HepG2 (cell line): ENCODE results near the gene TBC1D16. TPM values are rescaled to one million over a fixed set of nuclear protein-coding genes. Genes with fewer than 3 reads are reported as not detected.

Experiments used
- ATF7 ChIP-seq, 2 experiments: fragments of 450-650 bp in 1 of 2; sonication (generic) in 1 of 2; formaldehyde crosslinking in 1 of 2; IDR thresholded peaks; 2 replicates each; pipeline versions ENCODE4 v1.4.0 to v1.6.1; 2016 to 2020; ENCODE audit warnings: antibody characterized with exemption in 1 of 2, mild to moderate bottlenecking in 1 of 2, missing genetic modification reagents in 1 of 2
- CENPBD1 ChIP-seq: sonication (generic); formaldehyde crosslinking; IDR thresholded peaks from 2 replicates; pipeline ENCODE4 v1.8.0; 2022; ENCODE audit warnings: missing genetic modification reagents, low read depth, mild to moderate bottlenecking, borderline replicate concordance
- DZIP1 ChIP-seq: sonication (generic); formaldehyde crosslinking; IDR thresholded peaks from 2 replicates; pipeline ENCODE4 v1.5.0; 2020; ENCODE audit warnings: mild to moderate bottlenecking, missing genetic modification reagents
- KAT2B ChIP-seq: fragments of 150-350 bp; IDR thresholded peaks from 2 replicates; pipeline ENCODE4 v1.6.1; 2014; ENCODE audit warnings: low read depth, low read length, borderline replicate concordance
- MEF2D ChIP-seq: sonication (generic); formaldehyde crosslinking; IDR thresholded peaks from 2 replicates; pipeline ENCODE4 v1.5.1; 2020; ENCODE audit warnings: mild to moderate bottlenecking, missing genetic modification reagents
- SNAPC4 ChIP-seq: sonication (generic); formaldehyde crosslinking; IDR thresholded peaks from 2 replicates; pipeline ENCODE4 v1.4.0; 2020; ENCODE audit warnings: mild to moderate bottlenecking, missing genetic modification reagents
- SSRP1 ChIP-seq: IDR thresholded peaks from 2 replicates; pipeline ENCODE4 v1.6.1; 2016; ENCODE audit warnings: control low read depth
- ZNF101 ChIP-seq: sonication (generic); formaldehyde crosslinking; IDR thresholded peaks from 2 replicates; pipeline ENCODE4 v1.4.0; 2020; ENCODE audit warnings: mild to moderate bottlenecking, low read depth, missing genetic modification reagents, borderline replicate concordance
- ZNF512 ChIP-seq: sonication (generic); formaldehyde crosslinking; IDR thresholded peaks from 2 replicates; pipeline ENCODE4 v1.4.0; 2020; ENCODE audit warnings: mild to moderate bottlenecking, missing genetic modification reagents
- ZNF766 ChIP-seq: sonication (generic); formaldehyde crosslinking; IDR thresholded peaks from 2 replicates; pipeline ENCODE4 v1.5.0; 2020; ENCODE audit warnings: missing genetic modification reagents, borderline replicate concordance
- ZNF788 ChIP-seq: sonication (generic); formaldehyde crosslinking; IDR thresholded peaks from 2 replicates; pipeline ENCODE4 v1.5.0; 2020; ENCODE audit warnings: mild to moderate bottlenecking, missing genetic modification reagents, borderline replicate concordance
- ZNF878 ChIP-seq: sonication (generic); formaldehyde crosslinking; IDR thresholded peaks from 2 replicates; pipeline ENCODE4 v1.8.1; 2023; ENCODE audit warnings: mild to moderate bottlenecking, missing genetic modification reagents, moderate library complexity
- ZSCAN20 ChIP-seq: sonication (generic); formaldehyde crosslinking; IDR thresholded peaks from 2 replicates; pipeline ENCODE4 v1.4.0; 2020; ENCODE audit warnings: missing genetic modification reagents, mild to moderate bottlenecking, borderline replicate concordance
- ZXDC ChIP-seq: sonication (generic); formaldehyde crosslinking; IDR thresholded peaks from 2 replicates; pipeline ENCODE4 v1.5.0; 2020; ENCODE audit warnings: mild to moderate bottlenecking, missing genetic modification reagents
- polyA plus RNA-seq, 8 experiments: library from polyadenylated mRNA; depleted of rRNA in 3 of 8; stranded (reverse) in 7 of 8; unstranded in 1 of 8; fragments of >200 nt; fragmentation: Illumina TruSeq in 4 of 8; extraction: Trizol in 4 of 8; gene quantifications; 2 replicates each; pipeline versions ENCODE4 v1.2.1 to v1.2.3, GENCODE V29; 2011 to 2016; ENCODE audit warnings: low read depth in 4 of 8, missing spikeins in 1 of 8, mixed read lengths in 1 of 8; ENCODE audit not compliant: insufficient read depth in 1 of 8
- total RNA-seq, 5 experiments: library from RNA; depleted of rRNA; stranded (reverse); fragments of >200 nt; fragmentation: Illumina TruSeq; extraction: Trizol; gene quantifications; 2 replicates each; pipeline ENCODE4 v1.2.3, GENCODE V29; 2016; ENCODE audit warnings: low read depth in 1 of 5

Gene TBC1D16
- total and polyA plus RNA-seq, 2 of the 13 experiments (the other 11 are each of a cell fraction or from before 2014, with no cell fraction given) = 14.9 to 24.9 TPM

DNA sequence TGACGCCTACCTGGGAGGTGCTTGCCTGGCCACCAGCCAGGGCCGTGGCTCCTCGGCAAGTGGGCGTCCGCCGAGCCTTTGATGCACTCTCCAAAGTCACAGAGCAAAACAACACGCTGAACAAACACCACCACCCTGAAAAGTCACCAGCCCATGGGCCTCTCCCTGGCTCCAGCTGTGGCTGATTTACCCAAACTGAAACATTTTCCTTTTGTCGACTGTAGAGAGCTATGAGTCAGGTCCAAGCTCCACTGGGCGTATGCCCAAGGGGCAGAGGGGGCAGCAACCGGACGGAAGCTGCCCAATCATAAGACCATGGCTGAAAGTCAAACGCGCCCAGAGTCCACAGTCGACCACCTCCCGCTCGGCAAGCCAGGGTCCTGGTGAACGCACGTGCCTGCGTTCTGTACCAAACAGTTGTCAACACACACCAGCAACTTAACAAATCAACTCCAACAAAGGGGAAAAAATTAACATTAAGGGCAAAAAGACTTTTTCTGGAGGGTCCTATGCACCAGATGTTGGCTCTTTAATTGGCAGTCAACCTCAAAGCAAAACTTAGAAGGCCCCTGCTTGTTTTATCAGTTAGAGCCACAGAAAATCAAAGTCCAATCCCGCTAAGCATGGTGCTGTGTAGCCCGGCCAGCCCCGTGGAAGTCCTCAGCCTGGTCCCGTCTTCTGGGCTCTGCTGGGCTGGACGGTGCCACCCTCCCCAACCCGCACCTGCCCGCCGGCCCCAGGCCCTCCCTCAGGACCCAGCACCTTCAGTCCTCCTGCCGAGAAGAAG lies 47.3 kb downstream of the TBC1D16 start (continued):
- no peak for TF ChIP-seq ATF7 (IDR thresholded peaks at IDR 0.05)
- peak; percentile 73; the same call in 1 of the 2 replicates for TF ChIP-seq ATF7 (CRISPR knock-in tag; IDR thresholded peaks at IDR 0.05)
- TF ChIP-seq SSRP1 (CRISPR knock-in tag) = peak; percentile 96
- TF ChIP-seq KAT2B = no peak
- TF ChIP-seq ZNF101 (CRISPR knock-in tag) = 0 out of 2 replicates have a peak, but pooled peaks have one; percentile 13
- peak; percentile 97 for TF ChIP-seq ZNF878 (CRISPR knock-in tag)
- peak; percentile 95 for TF ChIP-seq MEF2D (CRISPR knock-in tag)
- TF ChIP-seq ZSCAN20 = peak; percentile 94
- peak; percentile 72; the same call in 1 of the 2 replicates for TF ChIP-seq ZXDC (CRISPR knock-in tag)
- TF ChIP-seq ZNF788 = peak; percentile 96
- peak; percentile 85; the same call in 1 of the 2 replicates for TF ChIP-seq ZNF766 (CRISPR knock-in tag)
- no peak for TF ChIP-seq CENPBD1 (CRISPR knock-in tag)
- TF ChIP-seq ZNF512 = 0 out of 2 replicates have a peak, but pooled peaks have one; percentile 37
- TF ChIP-seq SNAPC4 (CRISPR knock-in tag) = peak; percentile 82
- no peak for TF ChIP-seq DZIP1 (CRISPR knock-in tag)
